ENCODE results near the gene MRPL10. TPM values are rescaled to one million over a fixed set of nuclear protein-coding genes. Genes with fewer than 3 reads are reported as not detected.
A peak's percentile ranks its signal among the peaks of the same experiment; 100 is the strongest.

The MRPL10 gene
- total RNA-seq, 2 experiments from 2014 or later = 49.0 to 51.4 TPM

- CTCF ChIA-PET = interaction anchor here (1.9 to 2.4 kb wide), 3 partner anchors 8 to 20 kb away, joined by 7 to 16 read pairs (median 9); partner anchors contain the start of genes LRRC46, MRPL10 and SCRN2
- peaks cover 32% of the 10 kb centered on the region for H3K4me1 ChIP-seq (ENCODE audit: insufficient read depth, low read length)
- TF ChIP-seq, protein P1, sequence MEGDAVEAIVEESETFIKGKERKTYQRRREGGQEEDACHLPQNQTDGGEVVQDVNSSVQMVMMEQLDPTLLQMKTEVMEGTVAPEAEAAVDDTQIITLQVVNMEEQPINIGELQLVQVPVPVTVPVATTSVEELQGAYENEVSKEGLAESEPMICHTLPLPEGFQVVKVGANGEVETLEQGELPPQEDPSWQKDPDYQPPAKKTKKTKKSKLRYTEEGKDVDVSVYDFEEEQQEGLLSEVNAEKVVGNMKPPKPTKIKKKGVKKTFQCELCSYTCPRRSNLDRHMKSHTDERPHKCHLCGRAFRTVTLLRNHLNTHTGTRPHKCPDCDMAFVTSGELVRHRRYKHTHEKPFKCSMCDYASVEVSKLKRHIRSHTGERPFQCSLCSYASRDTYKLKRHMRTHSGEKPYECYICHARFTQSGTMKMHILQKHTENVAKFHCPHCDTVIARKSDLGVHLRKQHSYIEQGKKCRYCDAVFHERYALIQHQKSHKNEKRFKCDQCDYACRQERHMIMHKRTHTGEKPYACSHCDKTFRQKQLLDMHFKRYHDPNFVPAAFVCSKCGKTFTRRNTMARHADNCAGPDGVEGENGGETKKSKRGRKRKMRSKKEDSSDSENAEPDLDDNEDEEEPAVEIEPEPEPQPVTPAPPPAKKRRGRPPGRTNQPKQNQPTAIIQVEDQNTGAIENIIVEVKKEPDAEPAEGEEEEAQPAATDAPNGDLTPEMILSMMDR (IDR thresholded peaks at IDR 0.05) = no peak
- intact Hi-C loops (cut with DNase I, micrococcal nuclease) = no loop called here
- no peak overlapping the region for H3K4me3 ChIP-seq (ENCODE audit: low read length)
- H3K9me3 Mint-ChIP-seq = no peaks in the 10 kb centered on the region
- ATAC-seq (ENCODE audit: poor library complexity) (no peak), DNase-seq (no peak)
- POLR2A ChIA-PET = interaction anchor here (1.0 to 2.3 kb wide), 4 partner anchors 8 to 73 kb away, joined by 5 to 32 read pairs (median 6); partner anchors contain the start of genes LRRC46, MRPL10, SCRN2 and SP2
- H3K9me3 ChIP-seq (ENCODE audit: control insufficient read depth in 1 of 2, insufficient read depth in 1 of 2, low read length in 2 of 2) = no peaks in the 10 kb centered on the region
- H3K27ac Mint-ChIP-seq = peak overlapping the region; percentile 92
- peaks cover 62% of the 10 kb centered on the region for H3K36me3 ChIP-seq (ENCODE audit: insufficient read depth, low read length)
- H3K27ac ChIP-seq (ENCODE audit: low read depth in 1 of 2, low read length in 2 of 2) = no peak overlapping the region
- H3K27me3 ChIP-seq (ENCODE audit: control insufficient read depth in 1 of 2, insufficient read depth in 2 of 2, low read length in 2 of 2) = no peaks in the 10 kb centered on the region
- peaks cover 25% of the 10 kb centered on the region for H3K4me1 Mint-ChIP-seq (ENCODE audit: low read depth)
- no peaks in the 10 kb centered on the region for H3K27me3 Mint-ChIP-seq
- H3K36me3 Mint-ChIP-seq (ENCODE audit: low read depth) = peaks cover 84% of the 10 kb centered on the region
- peak overlapping the region; percentile 42 for H3K4me3 Mint-ChIP-seq
These were observed 8.6 kb downstream of the MRPL10 start for GRCh38 chr17:47822785-47823184.

GRCh38 chr17:47821424-47822391 lies 9.6 kb downstream of the MRPL10 start, which contains the start of gene OSBPL7:
Gene OSBPL7, minus strand, starts transcription at chr17:47821794. Its CDS starts 1,516 bp downstream, at chr17:47820278.
- Mint-ChIP-seq H3K27ac (peak within 1 kb of the TSS; percentile 92), H3K36me3 (ENCODE audit: low read depth) (peaks cover 86% of the 10 kb centered on the region), H3K4me1 (ENCODE audit: low read depth) (peaks cover 25% of the 10 kb centered on the region), H3K4me3 (peak within 1 kb of the TSS; percentile 97), H3K9me3 (no peaks in the 10 kb centered on the region), H3K27me3 (no peaks in the 10 kb centered on the region)
- Histone ChIP-seq H3K9me3 (ENCODE audit: control insufficient read depth in 1 of 2, insufficient read depth in 1 of 2, low read length in 2 of 2) (no peaks in the 10 kb centered on the region), H3K27ac (ENCODE audit: low read depth in 1 of 2, low read length in 2 of 2) (peak within 1 kb of the TSS; percentile 55 to 62), H3K36me3 (ENCODE audit: insufficient read depth, low read length) (peaks cover 61% of the 10 kb centered on the region), H3K4me3 (ENCODE audit: low read length) (peak within 1 kb of the TSS; percentile 72), H3K27me3 (ENCODE audit: control insufficient read depth in 1 of 2, insufficient read depth in 2 of 2, low read length in 2 of 2) (no peaks in the 10 kb centered on the region), H3K4me1 (ENCODE audit: insufficient read depth, low read length) (peaks cover 32% of the 10 kb centered on the region)
- intact Hi-C loops (cut with DNase I, micrococcal nuclease) = no loop called here
- TF ChIP-seq, protein P1 (IDR thresholded peaks at IDR 0.05) = no peak
- CTCF ChIA-PET = interaction anchor here (0.7 to 2.4 kb wide), 8 partner anchors 9 to 171 kb away, joined by 3 to 16 read pairs (median 4); partner anchors contain the start of genes LRRC46, MRPL10, SCRN2 and SP2
- ATAC-seq (ENCODE audit: poor library complexity) = peak; percentile 98
- POLR2A ChIA-PET = interaction anchor here (0.5 to 2.3 kb wide), 11 partner anchors 9 to 286 kb away, joined by 3 to 32 read pairs (median 5); partner anchors contain the start of genes CDK5RAP3, LRRC46, MRPL10 and SCRN2
- DNase-seq = peak; percentile 57 to 90 (median 78)

GRCh38 chr17:47821031-47821423 lies 10.3 kb downstream of the MRPL10 start:
- Mint-ChIP-seq H3K9me3 (no peaks in the 10 kb centered on the region), H3K36me3 (ENCODE audit: low read depth) (peaks cover 86% of the 10 kb centered on the region), H3K4me3 (peak overlapping the region; percentile 97), H3K27ac (peak overlapping the region; percentile 92), H3K4me1 (ENCODE audit: low read depth) (peaks cover 25% of the 10 kb centered on the region), H3K27me3 (no peaks in the 10 kb centered on the region)
- DNase-seq = no peak
- H3K4me1 ChIP-seq (ENCODE audit: insufficient read depth, low read length) = peaks cover 32% of the 10 kb centered on the region
- ChIA-PET CTCF (interaction anchor here (0.7 to 2.4 kb wide), 8 partner anchors 10 to 170 kb away, joined by 3 to 16 read pairs (median 4); partner anchors contain the start of genes LRRC46, MRPL10, SCRN2 and SP2), POLR2A (interaction anchor here (0.8 to 2.3 kb wide), 10 partner anchors 10 to 287 kb away, joined by 3 to 32 read pairs (median 5); partner anchors contain the start of genes CDK5RAP3, LRRC46, MRPL10 and SCRN2)
- intact Hi-C loops (cut with DNase I, micrococcal nuclease) = no loop called here
- ATAC-seq (ENCODE audit: poor library complexity) = no peak
- H3K27me3 ChIP-seq (ENCODE audit: control insufficient read depth in 1 of 2, insufficient read depth in 2 of 2, low read length in 2 of 2) = no peaks in the 10 kb centered on the region
- H3K9me3 ChIP-seq (ENCODE audit: control insufficient read depth in 1 of 2, insufficient read depth in 1 of 2, low read length in 2 of 2) = no peaks in the 10 kb centered on the region
- H3K4me3 ChIP-seq (ENCODE audit: low read length) = peak overlapping the region; percentile 72
- H3K27ac ChIP-seq (ENCODE audit: low read depth in 1 of 2, low read length in 2 of 2) = peak overlapping the region; percentile 55 to 62
- H3K36me3 ChIP-seq (ENCODE audit: insufficient read depth, low read length) = peaks cover 61% of the 10 kb centered on the region
- TF ChIP-seq, protein P1 (IDR thresholded peaks at IDR 0.05) = no peak
